CD4-positive, alpha-beta T cell (primary cell): ENCODE results near the gene VPS25. TPM values are rescaled to one million over a fixed set of nuclear protein-coding genes. Genes with fewer than 3 reads are reported as not detected.

ENCODE experiments used
- ATAC-seq: fragments of 200-7000 bp; cut with Tn5 transposase; one replicate; pipeline ENCODE4 v1.10.0; 2022; ENCODE audit warnings: mild to moderate bottlenecking; ENCODE audit not compliant: poor library complexity
- CTCF ChIA-PET: fragments of 350-600 bp; sonication (Branson Sonifier 250); formaldehyde crosslinking; loops from one replicate; lab custom pipeline; 2021; ENCODE audit warnings: antibody characterized with exemption, inconsistent platforms; lab: Charles Lee
- POLR2A ChIA-PET: fragments of 350-600 bp; sonication (Branson Sonifier 250); formaldehyde crosslinking; loops from one replicate; lab custom pipeline; 2021; ENCODE audit warnings: antibody characterized with exemption, inconsistent platforms; lab: Charles Lee
- DNase-seq, 14 experiments: peaks; one replicate each; pipeline ENCODE4 v3.0.0-alpha.2; 2013 to 2020; ENCODE audit warnings: mixed read lengths in 2 of 14
- H3K27ac ChIP-seq, 2 donors: one replicate each; pipeline versions ENCODE4 v1.5.1 to v1.7.0; 2013; ENCODE audit warnings: low read length in 2 of 2, low read depth in 1 of 2, mild to moderate bottlenecking in 1 of 2
- H3K27me3 ChIP-seq, 2 experiments: 1 replicate in 1 of 2; 2 replicates in 1 of 2; pipeline versions ENCODE4 v1.6.1 to v1.7.0; 2013; ENCODE audit warnings: low read length in 2 of 2, control low read depth in 1 of 2, mild to moderate bottlenecking in 1 of 2, moderate library complexity in 1 of 2; ENCODE audit not compliant: insufficient read depth in 2 of 2, control insufficient read depth in 1 of 2
- H3K36me3 ChIP-seq: one replicate; pipeline ENCODE4 v1.6.1; 2013; ENCODE audit warnings: low read length, control low read depth; ENCODE audit not compliant: insufficient read depth
- H3K4me1 ChIP-seq: one replicate; pipeline ENCODE4 v1.6.1; 2013; ENCODE audit warnings: low read length, control low read depth; ENCODE audit not compliant: insufficient read depth
- H3K4me3 ChIP-seq: one replicate; pipeline ENCODE4 v1.5.1; 2013; ENCODE audit warnings: mild to moderate bottlenecking, low read length, moderate library complexity
- H3K9me3 ChIP-seq, 2 experiments: 1 replicate in 1 of 2; 2 replicates in 1 of 2; pipeline versions ENCODE4 v1.6.1 to v1.7.0; 2013; ENCODE audit warnings: low read length in 2 of 2, mild to moderate bottlenecking in 2 of 2, control low read depth in 1 of 2, moderate library complexity in 1 of 2; ENCODE audit not compliant: control insufficient read depth in 1 of 2, insufficient read depth in 1 of 2
- H3K27ac Mint-ChIP-seq: one replicate; pipeline ENCODE4 v1.8.0; 2020; ENCODE audit warnings: mixed read lengths
- H3K27me3 Mint-ChIP-seq: one replicate; pipeline ENCODE4 v1.8.0; 2021; ENCODE audit warnings: mixed read lengths
- H3K36me3 Mint-ChIP-seq: one replicate; pipeline ENCODE4 v1.8.0; 2021; ENCODE audit warnings: low read depth, mixed read lengths
- H3K4me1 Mint-ChIP-seq: one replicate; pipeline ENCODE4 v1.8.0; 2021; ENCODE audit warnings: low read depth, mixed read lengths
- H3K4me3 Mint-ChIP-seq: one replicate; pipeline ENCODE4 v1.8.0; 2020; ENCODE audit warnings: mild to moderate bottlenecking, mixed read lengths
- H3K9me3 Mint-ChIP-seq: one replicate; pipeline ENCODE4 v1.8.0; 2020; ENCODE audit warnings: mixed read lengths
- CTCF ChIP-seq: fragments of 200-600 bp; IDR thresholded peaks from one replicate; pipeline ENCODE4 v1.8.0; 2022; ENCODE audit warnings: antibody characterized with exemption, mild to moderate bottlenecking
- intact Hi-C, 2 experiments: fragments of 100-400 bp; cut with DNase I in 1 of 2; cut with micrococcal nuclease in 1 of 2; formaldehyde crosslinking; loops; one replicate each; pipeline versions ENCODE4 v1.15.1 to v1.9.0; 2023 to 2025; cut with DNase I, micrococcal nuclease
- total RNA-seq, 174 experiments: library from RNA in 2 of 174; stranded (reverse) in 2 of 174; gene quantifications; one replicate each; pipeline ENCODE4 v1.2.3 and lab custom pipeline; 2021 to 2026

The VPS25 gene
- total RNA-seq, 2 experiments from 2014 or later = 40.6 to 45.7 TPM

- Mint-ChIP-seq H3K4me1 (peaks cover 12% of the 10 kb centered on the region), H3K36me3 (peaks cover 4% of the 10 kb centered on the region), H3K9me3 (no peaks in the 10 kb centered on the region), H3K4me3 (no peak overlapping the region), H3K27me3 (peaks cover 28% of the 10 kb centered on the region), H3K27ac (no peak overlapping the region)
- no peak for TF ChIP-seq CTCF
- H3K4me3 ChIP-seq = no peak overlapping the region
- intact Hi-C loops = no loop called here
- H3K27me3 ChIP-seq = peaks cover 3 to 5% of the 10 kb centered on the region in 2 experiments
- ChIA-PET POLR2A (no interaction called here), CTCF (interaction anchor here (1.1 to 1.9 kb wide), 3 partner anchors 10 to 170 kb away, joined by 3 to 6 read pairs (median 3); no protein-coding TSS in a partner anchor)
- DNase-seq (no peak), ATAC-seq (no peak)
- no peaks in the 10 kb centered on the region for H3K9me3 ChIP-seq
- H3K4me1 ChIP-seq = peaks cover 10% of the 10 kb centered on the region
- no peak overlapping the region for H3K27ac ChIP-seq
- no peaks in the 10 kb centered on the region for H3K36me3 ChIP-seq
Observed at GRCh38 chr17:42748908-42749798, 24.1 kb upstream of the VPS25 start.

GRCh38 chr17:42750739-42751344 is 22.4 kb upstream of the VPS25 start:
- no peak for TF ChIP-seq CTCF
- Mint-ChIP-seq H3K9me3 (no peaks in the 10 kb centered on the region), H3K4me3 (no peak overlapping the region), H3K4me1 (no peaks in the 10 kb centered on the region), H3K27me3 (peaks cover 29% of the 10 kb centered on the region), H3K27ac (no peak overlapping the region), H3K36me3 (no peaks in the 10 kb centered on the region)
- no peaks in the 10 kb centered on the region for H3K36me3 ChIP-seq
- DNase-seq (no peak), ATAC-seq (no peak)
- H3K27me3 ChIP-seq = peaks cover 3 to 5% of the 10 kb centered on the region in 2 experiments
- no peak overlapping the region for H3K4me3 ChIP-seq
- CTCF ChIA-PET = interaction anchor here (1.5 kb wide), 1 partner anchor 8 kb away, joined by 3 read pairs; no protein-coding TSS in a partner anchor
- no peaks in the 10 kb centered on the region for H3K9me3 ChIP-seq
- POLR2A ChIA-PET = no interaction called here
- no peak overlapping the region for H3K27ac ChIP-seq
- intact Hi-C loops = no loop called here
- H3K4me1 ChIP-seq = no peaks in the 10 kb centered on the region

GRCh38 chr17:42751628-42752027 is 21.6 kb upstream of the VPS25 start:
- Mint-ChIP-seq H3K27me3 (peaks cover 36% of the 10 kb centered on the region), H3K4me3 (no peak overlapping the region), H3K36me3 (no peaks in the 10 kb centered on the region), H3K9me3 (no peaks in the 10 kb centered on the region), H3K27ac (no peak overlapping the region), H3K4me1 (no peaks in the 10 kb centered on the region)
- no peak overlapping the region for H3K4me3 ChIP-seq
- no peak overlapping the region for H3K27ac ChIP-seq
- intact Hi-C loops = no loop called here
- no peaks in the 10 kb centered on the region for H3K4me1 ChIP-seq
- H3K36me3 ChIP-seq = no peaks in the 10 kb centered on the region
- no peak for TF ChIP-seq CTCF
- CTCF ChIA-PET = interaction anchor here (0.9 kb wide), 1 partner anchor 12 kb away, joined by 3 read pairs; no protein-coding TSS in a partner anchor
- no peak for DNase-seq
- POLR2A ChIA-PET = no interaction called here
- no peaks in the 10 kb centered on the region for H3K9me3 ChIP-seq
- peaks cover 3 to 5% of the 10 kb centered on the region in 2 experiments for H3K27me3 ChIP-seq
- ATAC-seq = no peak
